Prostate gland (tissue), 2 donors: ENCODE results near the gene GMPS.

Source experiments
- POLR2AphosphoS5 ChIP-seq: sonication (generic); formaldehyde crosslinking; IDR thresholded peaks from one replicate; pipeline ENCODE4 v1.6.1; 2017; ENCODE audit warnings: antibody characterized with exemption
- TF ChIP-seq, protein P1 (sequence below), 4 experiments: fragments of 200-600 bp in 2 of 4; fragments of 450-650 bp in 2 of 4; sonication (generic) in 2 of 4; IDR thresholded peaks; 1 replicate in 3 of 4; 2 replicates in 1 of 4; pipeline ENCODE4 v1.5.1; 2016 to 2019; ENCODE audit warnings: antibody characterized with exemption in 4 of 4, mild to moderate bottlenecking in 2 of 4, moderate library complexity in 2 of 4

DNA sequence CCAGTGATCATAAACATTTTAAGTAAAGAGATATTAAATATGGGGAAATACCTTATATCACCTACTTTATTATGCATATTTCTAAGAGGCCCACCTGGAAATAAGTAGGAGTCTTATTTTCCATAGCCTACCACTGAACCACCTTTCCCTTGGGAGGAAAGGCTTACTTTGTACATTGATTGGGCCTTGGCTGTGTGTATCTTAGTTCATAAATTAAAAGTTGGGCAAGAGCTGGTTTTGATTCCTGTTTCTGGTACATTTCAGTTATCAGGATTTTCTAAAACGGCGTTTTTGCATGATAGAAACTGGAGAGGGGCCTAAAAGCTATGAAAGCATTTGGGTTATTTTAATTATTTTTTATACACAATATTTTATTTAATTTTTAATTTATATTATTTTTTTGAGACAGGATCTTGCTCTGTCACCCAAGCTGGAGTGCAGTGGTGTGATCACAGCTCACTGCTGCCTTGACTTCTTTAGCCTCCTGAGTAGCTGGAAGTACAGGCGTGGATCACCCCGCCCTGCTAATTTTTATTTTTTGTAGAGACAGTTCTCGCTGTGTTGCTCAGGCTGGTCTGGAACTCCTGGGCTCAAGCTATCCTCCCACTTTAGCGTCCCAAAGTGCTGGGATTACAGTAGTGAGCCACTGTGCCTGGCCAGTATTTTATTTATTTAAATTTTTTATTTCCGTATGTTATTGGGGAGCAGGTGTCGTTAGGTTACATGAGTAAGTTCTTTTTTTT lies 2.6 kb downstream of the GMPS start:
- TF ChIP-seq, protein P1, sequence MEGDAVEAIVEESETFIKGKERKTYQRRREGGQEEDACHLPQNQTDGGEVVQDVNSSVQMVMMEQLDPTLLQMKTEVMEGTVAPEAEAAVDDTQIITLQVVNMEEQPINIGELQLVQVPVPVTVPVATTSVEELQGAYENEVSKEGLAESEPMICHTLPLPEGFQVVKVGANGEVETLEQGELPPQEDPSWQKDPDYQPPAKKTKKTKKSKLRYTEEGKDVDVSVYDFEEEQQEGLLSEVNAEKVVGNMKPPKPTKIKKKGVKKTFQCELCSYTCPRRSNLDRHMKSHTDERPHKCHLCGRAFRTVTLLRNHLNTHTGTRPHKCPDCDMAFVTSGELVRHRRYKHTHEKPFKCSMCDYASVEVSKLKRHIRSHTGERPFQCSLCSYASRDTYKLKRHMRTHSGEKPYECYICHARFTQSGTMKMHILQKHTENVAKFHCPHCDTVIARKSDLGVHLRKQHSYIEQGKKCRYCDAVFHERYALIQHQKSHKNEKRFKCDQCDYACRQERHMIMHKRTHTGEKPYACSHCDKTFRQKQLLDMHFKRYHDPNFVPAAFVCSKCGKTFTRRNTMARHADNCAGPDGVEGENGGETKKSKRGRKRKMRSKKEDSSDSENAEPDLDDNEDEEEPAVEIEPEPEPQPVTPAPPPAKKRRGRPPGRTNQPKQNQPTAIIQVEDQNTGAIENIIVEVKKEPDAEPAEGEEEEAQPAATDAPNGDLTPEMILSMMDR (IDR thresholded peaks at IDR 0.05), result no peak
- TF ChIP-seq POLR2AphosphoS5, result no peak
